Endothelial cell of umbilical vein (primary cell): ENCODE data around the gene RAD23B.

ENCODE experiments used
- CTCF ChIP-seq, 2 donors: IDR thresholded peaks; 1 replicate in 1 of 2; 2 replicates in 1 of 2; pipeline ENCODE4 v1.5.1; 2011; ENCODE audit warnings: low read length in 2 of 2, mild to moderate bottlenecking in 2 of 2, moderate library complexity in 2 of 2, control low read depth in 1 of 2, inconsistent platforms in 1 of 2, low read depth in 1 of 2; ENCODE audit not compliant: insufficient read depth in 1 of 2; ENCODE audit errors: extremely low read depth in 1 of 2
- MAX ChIP-seq: IDR thresholded peaks from 2 replicates; pipeline ENCODE4 v1.6.1; 2011; ENCODE audit not compliant: insufficient read depth, insufficient read length

- TF ChIP-seq CTCF (IDR thresholded peaks at IDR 0.05; ENCODE audit: extremely low read depth in 1 of 2, insufficient read depth in 1 of 2, low read depth in 1 of 2, low read length in 2 of 2): no peak
- TF ChIP-seq MAX: no peak
These were observed at the start of gene RAD23B for GRCh38 chr9:107282759-107283622.
